Stomach (tissue), 9 donors: ENCODE results near the gene UBR2. TPM values are rescaled to one million over a fixed set of nuclear protein-coding genes. Genes with fewer than 3 reads are reported as not detected.
"Not testable (repeated sequence)": the region's sequence is repeated elsewhere in the genome, so short reads cannot be mapped to it uniquely, and the experiment has no call there.

Experiments
- DNase-seq, 2 donors: peaks; one replicate each; pipeline versions ENCODE4 v3.0.0 to v3.0.0-alpha.2; 2013 to 2019
- H3K27ac ChIP-seq, 5 donors: fragments of 200-600 bp in 4 of 5; sonication (generic) in 4 of 5; one replicate each; pipeline ENCODE4 v1.5.1; 2013 to 2019; ENCODE audit warnings: mild to moderate bottlenecking in 1 of 5, moderate library complexity in 1 of 5
- H3K27me3 ChIP-seq, 3 donors: fragments of 200-600 bp; sonication (generic); one replicate each; pipeline ENCODE4 v1.5.1; 2017 to 2019; ENCODE audit warnings: mixed run types in 1 of 3
- H3K36me3 ChIP-seq, 4 donors: fragments of 200-600 bp; sonication (generic); 1 replicate in 3 of 4; 2 replicates in 1 of 4; pipeline ENCODE4 v1.5.1; 2016 to 2019
- H3K4me1 ChIP-seq, 4 donors: fragments of 200-600 bp; sonication (generic); one replicate each; pipeline ENCODE4 v1.5.1; 2016 to 2019
- H3K4me3 ChIP-seq, 4 donors: fragments of 200-600 bp; sonication (generic) in 3 of 4; one replicate each; pipeline ENCODE4 v1.5.1; 2016 to 2019; ENCODE audit warnings: mild to moderate bottlenecking in 1 of 4
- H3K9me3 ChIP-seq, 4 donors: fragments of 200-600 bp; sonication (generic); one replicate each; pipeline ENCODE4 v1.5.1; 2016 to 2019
- CTCF ChIP-seq, 7 experiments: fragments of 450-650 bp in 4 of 7; fragments of 200-600 bp in 3 of 7; sonication (generic) in 3 of 7; IDR thresholded peaks; one replicate each; pipeline ENCODE4 v1.5.1; 2016 to 2019; ENCODE audit warnings: antibody characterized with exemption in 7 of 7, control low read depth in 2 of 7, mild to moderate bottlenecking in 1 of 7
- EP300 ChIP-seq: sonication (generic); formaldehyde crosslinking; IDR thresholded peaks from one replicate; pipeline ENCODE4 v1.6.1; 2017; ENCODE audit warnings: antibody characterized with exemption
- POLR2A ChIP-seq, 4 donors: fragments of 450-650 bp; IDR thresholded peaks; one replicate each; pipeline ENCODE4 v1.6.1; 2016; ENCODE audit warnings: antibody characterized with exemption in 4 of 4, control low read depth in 2 of 4, mild to moderate bottlenecking in 1 of 4, moderate library complexity in 1 of 4
- POLR2AphosphoS5 ChIP-seq, 3 donors: sonication (generic); formaldehyde crosslinking; IDR thresholded peaks; one replicate each; pipeline ENCODE4 v1.6.1; 2016; ENCODE audit warnings: antibody characterized with exemption in 3 of 3
- WGBS, 5 donors: extraction: QIAGEN DNeasy Blood & Tissue Kit in 3 of 5; methylation state at CpG; one replicate each; pipeline versions ENCODE4 v1.1.5 to v1.1.7; 2013 to 2018; 5-methylcytosine and 5-hydroxymethylcytosine counted together
- intact Hi-C: fragments of 100-400 bp; cut with DNase I; formaldehyde crosslinking; loops from one replicate; pipeline ENCODE4 v1.15.1; 2023; ENCODE audit warnings: low total_unique reads
- polyA plus RNA-seq, 3 donors: library from polyadenylated mRNA; stranded (reverse); fragments of 200-250 nt; gene quantifications; one replicate each; pipeline ENCODE4 v1.2.3, GENCODE V29; 2013
- total RNA-seq, 5 donors: library from RNA; depleted of rRNA; stranded (reverse); fragments of >200 nt; gene quantifications; one replicate each; pipeline versions ENCODE4 v1.1.0 to v1.2.3, GENCODE V29; 2014 to 2016
- donor health status: healthy with polysubstance abuse.
- donor health status: Bipolar disorder and iron deficiency.
- donor health status: healthy.

The UBR2 gene
- total and polyA plus RNA-seq, 8 donors, result 5.1 to 57.1 (median 19.8) TPM

- no peak overlapping the region for H3K4me3 ChIP-seq
- TF ChIP-seq CTCF (IDR thresholded peaks at IDR 0.05) (no peak), POLR2A (IDR thresholded peaks at IDR 0.05) (no peak), EP300 (no peak)
- DNase-seq, result no peak
- H3K27me3 ChIP-seq, result no peaks in the 10 kb centered on the region
- H3K27ac ChIP-seq, result peak overlapping the region in 1 of 5 donors; percentile 47
- intact Hi-C loops, result no loop called here
- H3K9me3 ChIP-seq, result no peaks in the 10 kb centered on the region
- H3K4me1 ChIP-seq, result peaks cover 16 to 83% (median 50%) of the 10 kb centered on the region in 4 donors
- H3K36me3 ChIP-seq, result peaks cover 14 to 32% (median 30%) of the 10 kb centered on the region in 4 donors
- WGBS, 5 donors, result 67 to 77% (median 73%) methylated on average over 7 of the region's 7 CpGs
Observed at GRCh38 chr6:42571611-42572342, 7.9 kb downstream of the UBR2 start.

GRCh38 chr6:42572523-42572922, 8.7 kb downstream of the UBR2 start:
- peak in 1 of 2 donors; percentile 23 for DNase-seq

GRCh38 chr6:42576538-42576937, 12.7 kb downstream of the UBR2 start:
- H3K27ac ChIP-seq, H3K9me3 ChIP-seq, intact Hi-C loops, H3K4me3 ChIP-seq, H3K27me3 ChIP-seq, DNase-seq: not testable (repeated sequence)
- peaks cover 0 to 67% (median 28%) of the 10 kb centered on the region in 4 donors for H3K4me1 ChIP-seq
- peaks cover 14 to 72% (median 55%) of the 10 kb centered on the region in 4 donors for H3K36me3 ChIP-seq
- WGBS, 5 donors, result 90 to 99% (median 94%) methylated on average over 7 of the region's 7 CpGs

More at GRCh38 chr6:42572523-42572922, 8.7 kb downstream of the UBR2 start:
- Histone ChIP-seq H3K4me1 (peaks cover 9 to 83% (median 46%) of the 10 kb centered on the region in 4 donors), H3K27ac (peak overlapping the region in 1 of 5 donors; percentile 47), H3K4me3 (no peak overlapping the region), H3K9me3 (no peaks in the 10 kb centered on the region), H3K36me3 (peaks cover 14 to 36% (median 32%) of the 10 kb centered on the region in 4 donors), H3K27me3 (no peaks in the 10 kb centered on the region)
- intact Hi-C loops, result no loop called here
- 56 to 84% (median 64%) methylated on average over 4 of the region's 4 CpGs for WGBS, 5 donors
- TF ChIP-seq CTCF (IDR thresholded peaks at IDR 0.05) (no peak), POLR2AphosphoS5 (IDR thresholded peaks at IDR 0.05) (no peak), EP300 (no peak), POLR2A (IDR thresholded peaks at IDR 0.05) (no peak)

- intact Hi-C loops, result no loop called here
- no peak for TF ChIP-seq POLR2AphosphoS5 (IDR thresholded peaks at IDR 0.05)
- TF ChIP-seq POLR2A (IDR thresholded peaks at IDR 0.05), result no peak
Observed at GRCh38 chr6:42598300-42598699, 34.5 kb downstream of the UBR2 start.

GRCh38 chr6:42599558-42599957, 35.7 kb downstream of the UBR2 start:
- no peak overlapping the region for H3K27ac ChIP-seq
- H3K4me3 ChIP-seq, result no peak overlapping the region
- no peaks in the 10 kb centered on the region for H3K27me3 ChIP-seq
- TF ChIP-seq EP300 (no peak), POLR2A (IDR thresholded peaks at IDR 0.05) (no peak), POLR2AphosphoS5 (IDR thresholded peaks at IDR 0.05) (no peak), CTCF (IDR thresholded peaks at IDR 0.05) (no peak)
- H3K36me3 ChIP-seq, result peaks cover 3 to 70% (median 49%) of the 10 kb centered on the region in 4 donors
- no peak for DNase-seq
- WGBS, 5 donors, result 86 to 94% (median 88%) methylated on average over 3 of the region's 3 CpGs
- no peaks in the 10 kb centered on the region for H3K4me1 ChIP-seq
- H3K9me3 ChIP-seq, result no peaks in the 10 kb centered on the region
- intact Hi-C loops, result no loop called here

More at GRCh38 chr6:42598300-42598699, 34.5 kb downstream of the UBR2 start:
- Histone ChIP-seq H3K9me3 (no peaks in the 10 kb centered on the region), H3K27me3 (no peaks in the 10 kb centered on the region), H3K27ac (no peak overlapping the region), H3K36me3 (peaks cover 3 to 74% (median 42%) of the 10 kb centered on the region in 4 donors), H3K4me3 (no peak overlapping the region), H3K4me1 (peaks cover 0 to 4% (median 0%) of the 10 kb centered on the region in 4 donors)
- DNase-seq, result no peak
- 94 to 100% (median 99%) methylated on average over 2 of the region's 2 CpGs for WGBS, 5 donors
